Mesothelial cell of epicardium (in vitro differentiated cells): ENCODE data around the gene TNFAIP8. TPM values are rescaled to one million over a fixed set of nuclear protein-coding genes. Genes with fewer than 3 reads are reported as not detected.

ENCODE experiments used
- DNase-seq, 2 experiments: peaks; one replicate each; pipeline ENCODE4 v3.0.0; 2021; ENCODE audit warnings: low spot score in 2 of 2; ENCODE audit not compliant: unreplicated experiment in 2 of 2
- H3K27ac Mint-ChIP-seq: 2 replicates; pipeline ENCODE4 v1.8.0; 2021; ENCODE audit warnings: mixed read lengths
- H3K27me3 Mint-ChIP-seq: 2 replicates; pipeline ENCODE4 v1.8.0; 2021; ENCODE audit warnings: low read depth, mixed read lengths
- H3K36me3 Mint-ChIP-seq: 2 replicates; pipeline ENCODE4 v1.8.0; 2021; ENCODE audit warnings: mixed read lengths
- H3K4me1 Mint-ChIP-seq: 2 replicates; pipeline ENCODE4 v1.8.0; 2021; ENCODE audit warnings: mixed read lengths
- H3K4me3 Mint-ChIP-seq: 2 replicates; pipeline ENCODE4 v1.8.0; 2021; ENCODE audit warnings: mild to moderate bottlenecking, moderate library complexity, mixed read lengths
- H3K9me3 Mint-ChIP-seq: 2 replicates; pipeline ENCODE4 v1.8.0; 2021; ENCODE audit warnings: mixed read lengths
- CTCF ChIP-seq: fragments of 200-600 bp; sonication (generic); IDR thresholded peaks from one replicate; pipeline ENCODE4 v1.5.0; 2021; ENCODE audit warnings: antibody characterized with exemption; ENCODE audit not compliant: unreplicated experiment
- total RNA-seq: library from RNA; stranded (reverse); gene quantifications from 3 replicates; pipeline ENCODE4 v1.2.1, GENCODE V29; 2021

TNFAIP8 gene
- total RNA-seq, 1 donor from 2014 or later: 26.5 TPM

GRCh38 chr5:119396030-119396664 is 40.3 kb downstream of the TNFAIP8 start:
- no peak for DNase-seq
- no peak overlapping the region for H3K4me3 Mint-ChIP-seq
- no peak for TF ChIP-seq CTCF
- H3K9me3 Mint-ChIP-seq: no peaks in the 10 kb centered on the region
- H3K27me3 Mint-ChIP-seq: no peaks in the 10 kb centered on the region
- peaks cover 26% of the 10 kb centered on the region for H3K36me3 Mint-ChIP-seq
- H3K4me1 Mint-ChIP-seq: peaks cover 22% of the 10 kb centered on the region
- H3K27ac Mint-ChIP-seq: peak overlapping the region; percentile 8

GRCh38 chr5:119397518-119398380 is 41.9 kb downstream of the TNFAIP8 start:
- Mint-ChIP-seq H3K27ac (peak overlapping the region; percentile 37), H3K4me3 (no peak overlapping the region), H3K4me1 (peaks cover 25% of the 10 kb centered on the region), H3K36me3 (peaks cover 23% of the 10 kb centered on the region), H3K9me3 (no peaks in the 10 kb centered on the region), H3K27me3 (no peaks in the 10 kb centered on the region)
- DNase-seq: no peak
- TF ChIP-seq CTCF: no peak

DNA sequence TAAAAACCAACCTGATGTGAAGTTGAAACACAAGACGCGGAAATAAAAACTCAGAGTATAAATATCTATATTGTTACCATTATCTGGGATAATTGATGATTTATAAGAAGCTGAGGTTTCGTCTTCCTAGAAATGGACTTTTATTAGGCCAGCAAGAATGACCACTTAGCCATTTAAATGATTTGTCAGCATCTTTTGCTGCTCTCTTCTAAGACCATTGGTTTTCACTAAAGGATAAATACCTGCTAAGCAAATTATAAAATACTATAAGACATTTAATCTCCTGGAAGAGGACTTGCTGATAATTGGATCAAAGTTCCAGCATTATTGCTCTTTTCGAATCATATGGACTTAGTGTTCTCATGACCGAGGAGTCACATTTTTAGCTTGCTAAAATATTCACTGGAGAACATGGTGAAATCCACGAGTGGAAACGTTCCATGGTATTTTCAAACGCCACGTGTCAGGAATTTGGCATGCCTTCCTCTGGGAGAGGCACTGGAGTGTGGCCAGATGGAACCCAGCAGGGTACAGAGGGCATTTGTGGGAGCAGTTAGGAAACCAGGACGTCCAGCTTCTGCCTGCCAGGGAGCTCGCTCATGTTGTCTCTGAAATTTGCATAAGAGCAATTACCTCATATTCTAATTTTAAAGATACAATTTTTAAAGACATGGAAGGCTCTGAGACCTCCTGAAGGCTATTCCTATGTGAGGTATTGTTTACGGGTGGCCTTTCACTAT is 43.1 kb downstream of the TNFAIP8 start:
- TF ChIP-seq CTCF: no peak
- DNase-seq: no peak
- H3K27ac Mint-ChIP-seq: no peak overlapping the region
- H3K27me3 Mint-ChIP-seq: no peaks in the 10 kb centered on the region
- H3K9me3 Mint-ChIP-seq: no peaks in the 10 kb centered on the region
- H3K36me3 Mint-ChIP-seq: peaks cover 14% of the 10 kb centered on the region
- H3K4me1 Mint-ChIP-seq: peaks cover 17% of the 10 kb centered on the region
- no peak overlapping the region for H3K4me3 Mint-ChIP-seq

GRCh38 chr5:119400245-119400644 is 44.4 kb downstream of the TNFAIP8 start:
- Mint-ChIP-seq H3K27me3 (no peaks in the 10 kb centered on the region), H3K9me3 (no peaks in the 10 kb centered on the region), H3K4me3 (no peak overlapping the region), H3K4me1 (peaks cover 15% of the 10 kb centered on the region), H3K36me3 (peaks cover 7% of the 10 kb centered on the region), H3K27ac (no peak overlapping the region)
- DNase-seq: no peak
- TF ChIP-seq CTCF: no peak

DNA sequence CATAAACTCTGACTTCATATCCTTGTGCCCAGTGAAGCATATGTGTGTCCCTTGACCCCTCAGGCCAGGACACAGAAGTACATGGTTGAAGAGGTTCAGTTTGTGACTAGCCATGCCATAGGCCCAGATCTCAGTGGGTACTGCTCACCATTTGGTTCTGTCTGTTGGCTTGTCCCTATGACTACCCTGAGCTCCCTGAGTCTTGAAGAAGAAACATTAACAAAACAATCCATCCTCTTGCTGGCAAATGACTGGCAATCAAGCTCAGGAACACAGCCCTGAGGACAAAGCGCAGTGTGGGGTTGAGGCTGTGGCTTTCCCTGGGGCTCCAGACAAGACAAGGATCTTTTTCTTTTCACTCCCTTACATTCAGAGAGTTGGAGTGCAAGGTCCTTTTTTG is 46.3 kb downstream of the TNFAIP8 start:
- no peaks in the 10 kb centered on the region for H3K9me3 Mint-ChIP-seq
- no peak for TF ChIP-seq CTCF
- DNase-seq: no peak
- H3K36me3 Mint-ChIP-seq: no peaks in the 10 kb centered on the region
- peaks cover 15% of the 10 kb centered on the region for H3K4me1 Mint-ChIP-seq
- no peak overlapping the region for H3K27ac Mint-ChIP-seq
- peaks cover 7% of the 10 kb centered on the region for H3K27me3 Mint-ChIP-seq
- H3K4me3 Mint-ChIP-seq: no peak overlapping the region
